DMS 273 (cell line): ENCODE results near the gene SPAG9.

ENCODE experiments used
- DNase-seq: peaks from one replicate; lab custom pipeline; 2025; ENCODE audit not compliant: unreplicated experiment; lab: John Stamatoyannopoulos, UW

The SPAG9 gene

GRCh38 chr17:51120739-51121619, at the start of gene SPAG9:
SPAG9 (minus strand) TSS chr17:51120868; CDS start chr17:51120656, 212 bp downstream.
- DNase-seq = peak; percentile 99

GRCh38 chr17:51169340-51169739, 48.7 kb upstream of the SPAG9 start:
- DNase-seq = no peak

GRCh38 chr17:51166987-51167931, 46.6 kb upstream of the SPAG9 start:
- DNase-seq = peak; percentile 85

GRCh38 chr17:51166198-51166986, 45.7 kb upstream of the SPAG9 start, which contains the start of gene NME2:
NME2 (plus strand) TSS chr17:51166411; CDS start chr17:51166831, 420 bp downstream.
- peak; percentile 95 for DNase-seq

- DNase-seq = peak; percentile 91
Observed at GRCh38 chr17:51165680-51166197, 45.1 kb upstream of the SPAG9 start.

GRCh38 chr17:51164911-51165679, 44.4 kb upstream of the SPAG9 start:
- peak; percentile 80 for DNase-seq

- DNase-seq = no peak
Observed at GRCh38 chr17:51161541-51161940, 40.9 kb upstream of the SPAG9 start.

GRCh38 chr17:51159604-51160003, 38.9 kb upstream of the SPAG9 start:
- DNase-seq = no peak

GRCh38 chr17:51155416-51155815, 34.7 kb upstream of the SPAG9 start:
- DNase-seq = no peak

GRCh38 chr17:51154176-51154575, 33.5 kb upstream of the SPAG9 start:
- peak; percentile 33 for DNase-seq

GRCh38 chr17:51153210-51154072, 32.8 kb upstream of the SPAG9 start, which contains the start of gene NME1:
NME1 (plus strand) TSS chr17:51153559; CDS start chr17:51155655, 2,096 bp downstream.
- peak; percentile 99 for DNase-seq

- peak; percentile 62 for DNase-seq
Observed at GRCh38 chr17:51152766-51153209, 32.1 kb upstream of the SPAG9 start.

GRCh38 chr17:51150932-51151331, 30.3 kb upstream of the SPAG9 start:
- DNase-seq = no peak

- DNase-seq = no peak
Observed at GRCh38 chr17:51149163-51149562, 28.5 kb upstream of the SPAG9 start.

- no peak for DNase-seq
Observed at GRCh38 chr17:51147650-51148049, 27.0 kb upstream of the SPAG9 start.

GRCh38 chr17:51144266-51145022, 23.8 kb upstream of the SPAG9 start:
- DNase-seq = peak; percentile 63

- no peak for DNase-seq
Observed at GRCh38 chr17:51142597-51142996, 21.9 kb upstream of the SPAG9 start.

GRCh38 chr17:51135956-51136355, 15.3 kb upstream of the SPAG9 start:
- no peak for DNase-seq
